ENCODE results near the gene UBE2O. TPM values are rescaled to one million over a fixed set of nuclear protein-coding genes. Genes with fewer than 3 reads are reported as not detected.
A peak's percentile ranks its signal among the peaks of the same experiment; 100 is the strongest.

The UBE2O gene
- total RNA-seq (10 to 100 TPM; 23.0 to 36.1 (median 31.8) TPM), polyA plus RNA-seq (10 to 100 TPM; 16.0 to 19.3 TPM)
- long read RNA-seq, donor 1, full-length matches to known transcripts, result 3 of 36 reads
- long read RNA-seq, donor 1, partial matches to known transcripts, result 21 of 36 reads
- long read RNA-seq, donor 1, other reads (novel, unspliced or antisense), result 12 of 36 reads
- long read RNA-seq, donor 2, full-length matches to known transcripts, result 1 of 58 reads
- long read RNA-seq, donor 2, partial matches to known transcripts, result 48 of 58 reads
- long read RNA-seq, donor 2, other reads (novel, unspliced or antisense), result 9 of 58 reads
- long read RNA-seq, donor 3, full-length matches to known transcripts, result 1 of 31 reads
- long read RNA-seq, donor 3, partial matches to known transcripts, result 25 of 31 reads
- long read RNA-seq, donor 3, other reads (novel, unspliced or antisense), result 5 of 31 reads

DNA sequence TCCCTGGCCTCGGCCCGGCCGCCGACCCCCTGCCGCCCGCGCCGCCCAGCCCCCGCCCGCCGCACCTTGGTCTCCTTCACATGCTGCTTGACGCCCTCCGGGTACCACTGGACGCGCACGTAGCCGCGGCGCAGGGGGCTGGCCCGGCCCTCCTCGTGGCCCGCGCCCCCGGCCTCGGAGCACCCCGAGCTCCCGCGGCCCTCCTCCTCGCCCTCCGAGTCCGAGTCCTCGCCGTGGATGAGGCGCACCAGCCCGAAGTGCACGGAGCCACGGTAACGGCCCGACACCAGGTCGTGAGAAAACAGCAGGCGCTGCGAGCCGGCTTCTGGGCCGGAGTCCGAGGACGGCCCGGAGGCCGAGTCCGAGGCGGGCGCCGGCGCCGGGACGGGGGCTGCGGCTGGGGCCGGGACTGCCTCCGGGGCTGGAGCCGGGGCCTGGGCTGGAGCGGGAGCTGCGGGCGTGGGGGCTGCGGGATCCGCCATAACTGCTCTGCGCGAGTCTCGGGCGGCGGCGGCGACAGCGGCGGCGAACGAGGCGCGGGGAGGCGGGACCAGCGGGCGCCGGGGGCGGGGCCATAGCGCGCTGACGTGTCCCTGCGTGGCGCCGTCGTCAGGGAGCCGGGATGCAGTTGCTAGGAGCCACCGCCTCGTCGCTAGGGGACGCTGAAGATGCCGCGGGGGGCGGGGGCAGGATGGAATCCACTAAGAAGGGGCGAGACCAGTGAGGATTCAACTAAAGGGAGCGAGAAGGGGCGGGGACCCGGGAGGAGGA lies at the start of gene UBE2O:
UBE2O (minus strand) TSS at position 493 of the 771 bp plus-strand sequence; CDS start at position 482, 11 bp downstream.
- H3K9me3 ChIP-seq, result no peaks in the 10 kb centered on the region
- H3K36me3 ChIP-seq, result no peaks in the 10 kb centered on the region
- H3K4me3 ChIP-seq, result peak within 1 kb of the TSS; percentile 74 to 100 (median 94)
- peak within 1 kb of the TSS; percentile 74 to 98 (median 88) for H3K27ac ChIP-seq
- TF ChIP-seq POLR2A (IDR thresholded peaks at IDR 0.05), result peak in 1 of 2 donors; percentile 90
- TF ChIP-seq, protein P1, sequence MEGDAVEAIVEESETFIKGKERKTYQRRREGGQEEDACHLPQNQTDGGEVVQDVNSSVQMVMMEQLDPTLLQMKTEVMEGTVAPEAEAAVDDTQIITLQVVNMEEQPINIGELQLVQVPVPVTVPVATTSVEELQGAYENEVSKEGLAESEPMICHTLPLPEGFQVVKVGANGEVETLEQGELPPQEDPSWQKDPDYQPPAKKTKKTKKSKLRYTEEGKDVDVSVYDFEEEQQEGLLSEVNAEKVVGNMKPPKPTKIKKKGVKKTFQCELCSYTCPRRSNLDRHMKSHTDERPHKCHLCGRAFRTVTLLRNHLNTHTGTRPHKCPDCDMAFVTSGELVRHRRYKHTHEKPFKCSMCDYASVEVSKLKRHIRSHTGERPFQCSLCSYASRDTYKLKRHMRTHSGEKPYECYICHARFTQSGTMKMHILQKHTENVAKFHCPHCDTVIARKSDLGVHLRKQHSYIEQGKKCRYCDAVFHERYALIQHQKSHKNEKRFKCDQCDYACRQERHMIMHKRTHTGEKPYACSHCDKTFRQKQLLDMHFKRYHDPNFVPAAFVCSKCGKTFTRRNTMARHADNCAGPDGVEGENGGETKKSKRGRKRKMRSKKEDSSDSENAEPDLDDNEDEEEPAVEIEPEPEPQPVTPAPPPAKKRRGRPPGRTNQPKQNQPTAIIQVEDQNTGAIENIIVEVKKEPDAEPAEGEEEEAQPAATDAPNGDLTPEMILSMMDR (IDR thresholded peaks at IDR 0.05), result peak in 10 of 12 donors; percentile 21 to 66 (median 42)
- 0 to 1% (median 1%) methylated on average over 13 to 101 of the region's 101 CpGs for WGBS, 4 donors
- peak; percentile 88 to 95 (median 92) for DNase-seq
- ATAC-seq, result peak; percentile 72 to 96 (median 94)
- H3K4me1 ChIP-seq, result peaks cover 6 to 37% (median 22%) of the 10 kb centered on the region in 12 donors
- H3K27me3 ChIP-seq, result no peaks in the 10 kb centered on the region
- intact Hi-C loops (cut with DNase I), result loop anchor here in 2 of 10 donors (2.0 to 5.0 kb wide), 2 partner anchors 41 to 44 kb away; no protein-coding TSS in a partner anchor

DNA sequence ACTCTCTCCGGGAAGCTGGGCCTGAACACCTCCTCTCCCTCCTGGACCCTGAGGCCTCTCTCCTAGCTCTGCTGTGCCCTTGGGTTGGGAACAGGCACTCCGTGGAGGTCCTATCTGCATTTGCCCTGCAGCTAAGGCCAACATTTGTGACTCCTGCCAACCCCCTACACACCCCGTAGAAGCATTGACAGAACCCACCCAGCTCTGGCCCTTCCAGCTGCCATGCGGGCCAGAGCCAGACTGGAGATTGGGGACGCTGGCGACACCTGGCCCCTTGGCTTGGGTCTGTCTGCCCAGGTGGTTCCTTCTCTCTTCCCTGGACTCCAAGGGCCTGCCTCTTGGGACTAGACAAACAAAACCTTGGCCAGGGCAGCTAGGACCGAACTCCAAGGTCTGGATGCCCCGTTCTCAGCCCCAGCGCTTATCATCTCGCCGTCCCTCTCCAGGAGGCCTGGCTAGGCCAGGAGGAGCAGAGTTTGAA lies 48.9 kb upstream of the UBE2O start:
- WGBS, 4 donors, result 66 to 83% (median 77%) methylated on average over 5 to 11 of the region's 11 CpGs
- intact Hi-C loops (cut with DNase I), result loop anchor here in 5 of 10 donors (2.0 to 10.0 kb wide), 5 partner anchors 17 to 200 kb away; partner anchors contain the start of gene QRICH2 (in 1 of the 5)
- peaks cover 0 to 5% (median 0%) of the 10 kb centered on the region in 9 donors for H3K27me3 ChIP-seq

DNA sequence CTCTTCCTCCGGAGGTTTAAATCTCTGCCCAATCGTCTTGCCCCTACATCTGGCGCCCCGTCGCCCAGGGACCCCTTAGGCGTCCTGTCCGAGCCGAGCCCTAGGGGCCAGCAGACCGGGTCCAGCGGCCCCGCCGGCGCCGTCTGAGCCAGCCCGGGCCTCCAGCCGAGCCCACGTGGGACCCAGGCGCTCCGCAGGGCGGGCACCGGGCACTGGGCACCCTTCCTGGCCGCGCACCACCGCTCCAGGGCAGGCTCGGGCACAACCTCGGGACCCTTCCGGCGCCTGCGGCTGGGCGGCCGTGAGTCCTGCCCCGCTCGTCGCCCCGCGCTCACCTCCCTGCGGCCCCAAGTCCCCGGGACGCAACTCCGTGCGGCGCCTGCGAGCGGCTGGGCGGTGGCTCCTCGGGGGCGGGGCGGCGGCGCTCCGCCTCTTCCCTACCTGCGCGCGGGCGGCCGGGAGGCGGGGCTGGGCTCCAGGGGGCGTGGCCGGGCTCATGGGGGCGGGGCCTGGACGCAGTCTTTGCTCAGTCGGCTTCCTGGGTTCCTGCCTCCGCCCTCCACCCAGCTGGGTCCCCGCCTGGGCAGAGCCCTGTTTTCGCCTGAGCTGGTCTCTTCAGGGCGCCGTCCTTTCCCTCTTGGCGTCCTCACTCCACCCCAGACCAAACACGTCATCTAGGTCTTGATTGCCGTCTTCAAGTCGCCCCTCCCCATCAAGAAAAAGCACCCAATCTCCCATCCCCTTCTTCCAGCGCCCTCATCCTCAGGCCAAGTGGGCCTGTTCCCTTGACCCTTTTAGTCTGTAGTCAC lies 48.3 kb upstream of the UBE2O start, which contains the start of gene RHBDF2:
RHBDF2 (minus strand) TSS at position 406 of the 809 bp plus-strand sequence. CDS start 19,899 bp downstream, outside the sequence.
- ATAC-seq (peak; percentile 71 to 90 (median 85)), DNase-seq (peak; percentile 88 to 97 (median 92))
- peak within 1 kb of the TSS; percentile 72 to 96 (median 92) for H3K27ac ChIP-seq
- WGBS, 4 donors, result 2 to 6% (median 2%) methylated on average over 15 to 72 of the region's 72 CpGs
- no peaks in the 10 kb centered on the region for H3K27me3 ChIP-seq
- TF ChIP-seq, protein P1 (IDR thresholded peaks at IDR 0.05), result no peak
- peak; percentile 28 to 94 for TF ChIP-seq POLR2A (IDR thresholded peaks at IDR 0.05)
- H3K36me3 ChIP-seq, result no peaks in the 10 kb centered on the region
- peaks cover 10 to 71% (median 42%) of the 10 kb centered on the region in 12 donors for H3K4me1 ChIP-seq
- peak within 1 kb of the TSS; percentile 46 to 85 (median 80) for H3K4me3 ChIP-seq
- no peaks in the 10 kb centered on the region for H3K9me3 ChIP-seq
- intact Hi-C loops (cut with DNase I), result loop anchor here in 5 of 10 donors (2.0 to 10.0 kb wide), 5 partner anchors 16 to 199 kb away; partner anchors contain the start of gene QRICH2 (in 1 of the 5)

More for the DNA sequence above, 48.9 kb upstream of the UBE2O start:
- TF ChIP-seq, protein P1 (IDR thresholded peaks at IDR 0.05), result no peak
- no peak for TF ChIP-seq POLR2A (IDR thresholded peaks at IDR 0.05)
- H3K27ac ChIP-seq, result peak overlapping the region; percentile 72 to 96 (median 92)
- ATAC-seq (no peak), DNase-seq (no peak)
- no peaks in the 10 kb centered on the region for H3K36me3 ChIP-seq
- peak overlapping the region in 10 of 12 donors; percentile 46 to 85 (median 78) for H3K4me3 ChIP-seq
- peaks cover 10 to 70% (median 42%) of the 10 kb centered on the region in 12 donors for H3K4me1 ChIP-seq
- H3K9me3 ChIP-seq, result no peaks in the 10 kb centered on the region
